SK-N-SH (cell line): ENCODE measurements around the gene SHANK1. TPM values are rescaled to one million over a fixed set of nuclear protein-coding genes. Genes with fewer than 3 reads are reported as not detected.

Experiments used
- CTCF ChIA-PET: fragments of 300-600, 350-600 bp; formaldehyde crosslinking; extraction: SDS; loops from one replicate; lab custom pipeline; 2021; lab: Yijun Ruan, JAX
- POLR2A ChIA-PET: fragments of 350-600 bp; sonication (Branson Sonifier 250); formaldehyde crosslinking; extraction: SDS; loops from one replicate; lab custom pipeline; 2020; ENCODE audit warnings: antibody characterized with exemption, inconsistent platforms; lab: Yijun Ruan, JAX
- DNase-seq: peaks from one replicate; pipeline ENCODE4 v3.0.0; 2012
- H2AFZ ChIP-seq: fragments of 200-600 bp; sonication (generic); 2 replicates; pipeline ENCODE4 v1.8.1; 2016; ENCODE audit warnings: antibody characterized with exemption, mild to moderate bottlenecking, low read depth
- H3F3A ChIP-seq: fragments of 200-600 bp; sonication (generic); replicated peaks from 2 replicates; pipeline ENCODE3; 2016; ENCODE audit warnings: antibody characterized with exemption, mild to moderate bottlenecking; ENCODE audit not compliant: insufficient read depth
- H3K27ac ChIP-seq, 2 experiments: fragments of 200-500 bp in 1 of 2; fragments of 200-600 bp in 1 of 2; sonication (Bioruptor generic) in 1 of 2; sonication (generic), shearing (Covaris generic) in 1 of 2; 2 replicates each; pipeline versions ENCODE4 v1.5.1 to v1.6.1; 2014 to 2016; ENCODE audit warnings: low read depth in 2 of 2, inconsistent platforms in 1 of 2, low read length in 1 of 2, mild to moderate bottlenecking in 1 of 2, mixed read lengths in 1 of 2
- H3K27me3 ChIP-seq: fragments of 200-600 bp; sonication (generic), shearing (Covaris generic); 2 replicates; pipeline ENCODE4 v1.6.1; 2016; ENCODE audit warnings: mixed run types; ENCODE audit not compliant: insufficient read depth
- H3K36me3 ChIP-seq, 2 experiments: fragments of 200-500 bp in 1 of 2; fragments of 200-600 bp in 1 of 2; sonication (Bioruptor generic) in 1 of 2; sonication (generic) in 1 of 2; replicated peaks in 1 of 2; 2 replicates each; pipeline versions ENCODE3 to v1.5.1; 2014 to 2016; ENCODE audit warnings: low read length in 1 of 2, mild to moderate bottlenecking in 1 of 2; ENCODE audit not compliant: insufficient read depth in 2 of 2, control insufficient read depth in 1 of 2
- H3K4me1 ChIP-seq, 2 experiments: fragments of 200-500 bp in 1 of 2; fragments of 200-600 bp in 1 of 2; sonication (Bioruptor generic) in 1 of 2; sonication (generic), shearing (Covaris generic) in 1 of 2; 2 replicates each; pipeline versions ENCODE4 v1.5.1 to v1.6.1; 2014 to 2016; ENCODE audit warnings: low read depth in 1 of 2, low read length in 1 of 2, mixed run types in 1 of 2; ENCODE audit not compliant: insufficient read depth in 2 of 2, control insufficient read depth in 1 of 2
- H3K4me2 ChIP-seq: fragments of 200-600 bp; sonication (generic), shearing (Covaris generic); 2 replicates; pipeline ENCODE4 v1.6.1; 2017; ENCODE audit warnings: mixed run types
- H3K4me3 ChIP-seq, 2 experiments: fragments of 200-500 bp in 1 of 2; fragments of 200-600 bp in 1 of 2; sonication (Bioruptor generic) in 1 of 2; sonication (generic), shearing (Covaris generic) in 1 of 2; 2 replicates each; pipeline versions ENCODE4 v1.5.1 to v1.8.1; 2014 to 2016; ENCODE audit warnings: low read depth in 2 of 2, inconsistent platforms in 1 of 2, low read length in 1 of 2, mild to moderate bottlenecking in 1 of 2, mixed read lengths in 1 of 2, moderate library complexity in 1 of 2
- H3K79me2 ChIP-seq: fragments of 200-600 bp; sonication (generic); 2 replicates; pipeline ENCODE4 v1.8.1; 2017; ENCODE audit warnings: mild to moderate bottlenecking; ENCODE audit not compliant: insufficient read depth
- H3K9ac ChIP-seq: fragments of 200-600 bp; sonication (generic); 2 replicates; pipeline ENCODE4 v1.6.1; 2017; ENCODE audit warnings: mixed run types
- H3K9me2 ChIP-seq: fragments of 200-600 bp; sonication (generic); 2 replicates; pipeline ENCODE4 v1.6.1; 2017; ENCODE audit warnings: mixed run types
- H3K9me3 ChIP-seq: fragments of 200-600 bp; sonication (generic); 2 replicates; pipeline ENCODE4 v1.6.1; 2017; ENCODE audit warnings: mixed run types, mild to moderate bottlenecking, moderate library complexity
- H4K20me1 ChIP-seq: fragments of 200-600 bp; sonication (generic); 2 replicates; pipeline ENCODE4 v1.6.1; 2017; ENCODE audit warnings: mild to moderate bottlenecking, mixed run types; ENCODE audit not compliant: insufficient read depth
- CHD2 ChIP-seq: fragments of 150-350 bp; IDR thresholded peaks from 2 replicates; pipeline ENCODE4 v1.6.1; 2018; ENCODE audit warnings: low read length; ENCODE audit not compliant: partially characterized antibody
- EP300 ChIP-seq, 2 experiments: IDR thresholded peaks; 2 replicates each; pipeline versions ENCODE4 v1.4.0 to v1.6.1; 2012; ENCODE audit warnings: borderline replicate concordance in 1 of 2, low read depth in 1 of 2, low read length in 1 of 2
- FOSL2 ChIP-seq: IDR thresholded peaks from 2 replicates; pipeline ENCODE4 v1.4.0; 2012; ENCODE audit warnings: low read depth, mild to moderate bottlenecking, moderate library complexity, borderline replicate concordance
- FOXM1 ChIP-seq: IDR thresholded peaks from 2 replicates; pipeline ENCODE4 v1.4.0; 2012; ENCODE audit warnings: low read depth, mild to moderate bottlenecking
- IRF3 ChIP-seq: fragments of 150-350 bp; IDR thresholded peaks from 2 replicates; pipeline ENCODE4 v1.6.1; 2016; ENCODE audit warnings: mild to moderate bottlenecking, low read depth, low read length
- MXI1 ChIP-seq: IDR thresholded peaks from 2 replicates; pipeline ENCODE4 v1.6.1; 2012; ENCODE audit warnings: mild to moderate bottlenecking, low read depth, low read length, improper control_type of control experiment
- POLR2AphosphoS5 ChIP-seq: IDR thresholded peaks from 2 replicates; pipeline ENCODE4 v1.6.1; 2012; ENCODE audit warnings: low read depth, low read length
- RCOR1 ChIP-seq: fragments of 150-350 bp; IDR thresholded peaks from 2 replicates; pipeline ENCODE4 v1.6.1; 2017; ENCODE audit warnings: antibody characterized with exemption, low read length
- RFX5 ChIP-seq: IDR thresholded peaks from 2 replicates; pipeline ENCODE4 v1.6.1; 2012; ENCODE audit warnings: mild to moderate bottlenecking, improper control_type of control experiment, low read length
- SMC3 ChIP-seq: IDR thresholded peaks from 2 replicates; pipeline ENCODE4 v1.6.1; 2012; ENCODE audit warnings: low read depth, low read length, improper control_type of control experiment
- TCF12 ChIP-seq: IDR thresholded peaks from 2 replicates; pipeline ENCODE4 v1.4.0; 2012
- USF2 ChIP-seq: fragments of 150-350 bp; IDR thresholded peaks from 2 replicates; pipeline ENCODE4 v1.6.1; 2017; ENCODE audit warnings: antibody characterized with exemption, low read length, low read depth, borderline replicate concordance
- WGBS: methylation state at CpG from one replicate; pipeline ENCODE4 v1.1.6; 2017; ENCODE audit warnings: low lambda C conversion rate; 5-methylcytosine and 5-hydroxymethylcytosine counted together
- polyA plus RNA-seq, 3 experiments: library from polyadenylated mRNA; depleted of rRNA; stranded (reverse); fragments of >200 nt; gene quantifications; 2 replicates each; pipeline ENCODE4 v1.2.3, GENCODE V29; 2012

Gene SHANK1
- polyA plus RNA-seq, 1 of the 3 experiments (the other 2 are of a cell fraction) = 0.28 TPM

GRCh38 chr19:50753879-50754278 lies 34.3 kb upstream of the SHANK1 start:
- CTCF ChIA-PET = no interaction called here
- no peaks in the 10 kb centered on the region for H3K9me2 ChIP-seq
- WGBS = 26% methylated on average over 4 of the region's 4 CpGs

GRCh38 chr19:50750010-50750409 lies 30.4 kb upstream of the SHANK1 start:
- no peak for DNase-seq
- CTCF ChIA-PET = interaction anchor here (1.1 kb wide), 1 partner anchor 34 kb away, joined by 4 read pairs; no protein-coding TSS in a partner anchor
- Histone ChIP-seq H3K4me3 (no peak overlapping the region), H2AFZ (no peak overlapping the region), H3K79me2 (no peaks in the 10 kb centered on the region), H3K4me1 (no peaks in the 10 kb centered on the region), H3K27me3 (peaks cover 9% of the 10 kb centered on the region; the same call in 1 of the 2 replicates), H3K27ac (no peak overlapping the region), H3F3A (no peaks in the 10 kb centered on the region), H4K20me1 (no peaks in the 10 kb centered on the region), H3K9me3 (no peaks in the 10 kb centered on the region), H3K9me2 (no peaks in the 10 kb centered on the region), H3K4me2 (no peak overlapping the region), H3K36me3 (no peaks in the 10 kb centered on the region), H3K9ac (no peak overlapping the region)
- 19% methylated on average over 15 of the region's 15 CpGs for WGBS
- no peak for TF ChIP-seq RFX5
- no peak for TF ChIP-seq SMC3
- POLR2A ChIA-PET = no interaction called here

More at GRCh38 chr19:50753879-50754278, 34.3 kb upstream of the SHANK1 start:
- POLR2A ChIA-PET = no interaction called here
- H3K79me2 ChIP-seq = no peaks in the 10 kb centered on the region
- H3K27ac ChIP-seq = no peak overlapping the region
- no peaks in the 10 kb centered on the region for H3K4me1 ChIP-seq
- H3K4me3 ChIP-seq = no peak overlapping the region
- no peaks in the 10 kb centered on the region for H3F3A ChIP-seq
- H3K36me3 ChIP-seq = no peaks in the 10 kb centered on the region
- H3K27me3 ChIP-seq = no peaks in the 10 kb centered on the region; the same call in 1 of the 2 replicates
- no peaks in the 10 kb centered on the region for H4K20me1 ChIP-seq
- no peak for DNase-seq
- no peak overlapping the region for H2AFZ ChIP-seq
- no peak overlapping the region for H3K4me2 ChIP-seq
- no peak for TF ChIP-seq MXI1
- TF ChIP-seq TCF12 = no peak
- no peak for TF ChIP-seq USF2
- no peak for TF ChIP-seq IRF3
- no peak for TF ChIP-seq RCOR1
- no peak for TF ChIP-seq FOXM1
- TF ChIP-seq EP300 (IDR thresholded peaks at IDR 0.05; ENCODE audit: borderline replicate concordance in 1 of 2, low read depth in 1 of 2, low read length in 1 of 2) = no peak
- TF ChIP-seq POLR2AphosphoS5 = no peak
- no peak for TF ChIP-seq CHD2
- no peak for TF ChIP-seq FOSL2
- no peaks in the 10 kb centered on the region for H3K9me3 ChIP-seq
- H3K9ac ChIP-seq = no peak overlapping the region
